SK-N-MC (cell line): ENCODE measurements around the gene CFAP299.

ENCODE experiments used
- DNase-seq: peaks from one replicate; pipeline ENCODE4 v3.0.0-alpha.2; 2011; ENCODE audit warnings: low read depth, low spot score
- H3K27ac ChIP-seq: fragments of 200-600 bp; sonication (generic); 2 replicates; pipeline ENCODE4 v1.5.1; 2016; ENCODE audit warnings: mixed run types
- H3K36me3 ChIP-seq: fragments of 200-600 bp; sonication (generic); 2 replicates; pipeline ENCODE4 v1.6.1; 2017; ENCODE audit warnings: antibody characterized with exemption, low read length, mixed read lengths; ENCODE audit not compliant: insufficient read depth
- H3K4me3 ChIP-seq: fragments of 200-600 bp; sonication (generic); 2 replicates; pipeline ENCODE4 v1.5.1; 2016
- H3K9ac ChIP-seq: fragments of 200-600 bp; sonication (generic); 2 replicates; pipeline ENCODE4 v1.8.0; 2017; ENCODE audit warnings: mixed run types, mixed read lengths; ENCODE audit not compliant: insufficient read length
- H3K9me3 ChIP-seq: fragments of 200-600 bp; sonication (generic); 2 replicates; pipeline ENCODE4 v1.6.1; 2017; ENCODE audit warnings: low read depth, mild to moderate bottlenecking, antibody characterized with exemption, low read length, moderate library complexity, mixed read lengths
- EZH2 ChIP-seq: fragments of 200-600 bp; sonication (generic); IDR thresholded peaks from one replicate; pipeline ENCODE4 v1.6.1; 2017; ENCODE audit warnings: antibody characterized with exemption
- FOXP2 ChIP-seq: optimal IDR thresholded peaks from 2 replicates; pipeline ENCODE3; 2011; ENCODE audit warnings: mild to moderate bottlenecking, moderate library complexity; ENCODE audit not compliant: insufficient read depth; ENCODE audit errors: extremely low read length, control extremely low read depth
- POLR2AphosphoS5 ChIP-seq: IDR thresholded peaks from 2 replicates; pipeline ENCODE4 v1.6.1; 2012; ENCODE audit warnings: mild to moderate bottlenecking, low read depth, low read length, borderline replicate concordance

The CFAP299 gene

DNA sequence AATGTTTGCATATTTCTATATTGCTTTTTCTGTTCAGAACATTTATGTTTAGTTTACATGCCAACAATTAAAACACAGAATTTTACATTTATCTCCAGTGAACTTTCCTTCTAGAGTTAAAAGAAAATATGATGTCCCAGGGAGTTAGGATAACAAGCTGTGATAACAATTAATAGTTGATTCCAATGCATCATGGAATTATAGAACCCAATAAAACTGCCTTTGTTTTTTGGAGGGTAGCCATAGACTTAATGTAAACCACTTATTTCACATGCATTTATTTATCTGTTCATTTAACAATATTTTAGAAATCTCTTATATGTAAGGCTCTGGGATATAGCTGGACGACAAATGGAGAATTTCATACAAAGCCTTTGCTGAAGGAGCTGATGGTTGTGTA, 180.0 kb downstream of the CFAP299 start:
- no peaks in the 10 kb centered on the region for H3K36me3 ChIP-seq
- no peak overlapping the region for H3K4me3 ChIP-seq
- no peaks in the 10 kb centered on the region for H3K9me3 ChIP-seq
- no peak for DNase-seq
- TF ChIP-seq POLR2AphosphoS5: no peak
- no peak for TF ChIP-seq EZH2
- no peak for TF ChIP-seq FOXP2
- no peak overlapping the region for H3K27ac ChIP-seq
- no peak overlapping the region for H3K9ac ChIP-seq

DNA sequence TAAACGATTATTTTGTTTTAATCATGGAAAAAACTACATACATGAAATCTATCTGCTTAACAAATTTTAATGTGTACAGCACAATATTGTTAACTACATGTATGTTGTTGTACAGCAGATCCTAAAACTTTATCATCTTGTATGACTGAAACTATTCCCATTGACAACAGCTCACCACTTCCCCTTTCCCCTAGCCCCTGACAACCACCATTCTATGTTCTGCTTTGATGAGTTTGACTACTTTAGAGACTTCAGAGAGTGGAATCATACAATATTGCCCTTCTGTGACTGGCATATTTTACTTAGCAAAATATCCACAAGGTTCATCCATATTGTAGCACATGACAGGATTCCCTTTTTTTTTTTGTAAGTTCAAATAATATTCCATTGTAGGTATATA, 185.9 kb downstream of the CFAP299 start:
- no peak overlapping the region for H3K27ac ChIP-seq
- H3K36me3 ChIP-seq: no peaks in the 10 kb centered on the region
- H3K9me3 ChIP-seq: no peaks in the 10 kb centered on the region
- H3K9ac ChIP-seq: no peak overlapping the region
- H3K4me3 ChIP-seq: no peak overlapping the region
- no peak for DNase-seq
- TF ChIP-seq FOXP2: no peak
- TF ChIP-seq POLR2AphosphoS5: no peak
- no peak for TF ChIP-seq EZH2

- TF ChIP-seq FOXP2 (no peak), EZH2 (no peak), POLR2AphosphoS5 (no peak)
- Histone ChIP-seq H3K27ac (no peak overlapping the region), H3K4me3 (no peak overlapping the region), H3K9me3 (no peaks in the 10 kb centered on the region), H3K9ac (no peak overlapping the region), H3K36me3 (no peaks in the 10 kb centered on the region)
- DNase-seq: no peak
These were observed 191.2 kb downstream of the CFAP299 start for GRCh38 chr4:80526697-80527096.

DNA sequence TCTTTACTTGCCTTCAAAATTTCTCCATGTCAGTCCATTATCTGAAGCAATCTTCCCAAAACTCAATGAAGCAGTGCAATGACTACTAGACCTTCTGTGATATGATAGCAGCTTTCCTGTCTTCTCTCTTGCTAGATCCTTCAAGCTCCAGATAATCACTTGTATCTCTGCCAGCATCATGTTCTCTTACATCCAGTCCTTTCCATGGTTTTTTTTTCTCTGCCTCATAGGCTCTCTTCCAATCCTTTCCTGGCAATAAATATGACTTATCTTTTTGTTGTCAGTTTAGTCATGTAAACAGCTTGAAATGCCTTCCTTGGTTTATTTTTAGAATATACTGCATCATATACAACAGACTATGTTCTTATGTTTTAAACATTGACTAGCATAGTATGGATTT, 193.5 kb downstream of the CFAP299 start:
- DNase-seq: no peak
- no peaks in the 10 kb centered on the region for H3K9me3 ChIP-seq
- H3K9ac ChIP-seq: no peak overlapping the region
- TF ChIP-seq FOXP2 (no peak), POLR2AphosphoS5 (no peak), EZH2 (no peak)
- no peak overlapping the region for H3K27ac ChIP-seq
- H3K4me3 ChIP-seq: no peak overlapping the region
- no peaks in the 10 kb centered on the region for H3K36me3 ChIP-seq

DNA sequence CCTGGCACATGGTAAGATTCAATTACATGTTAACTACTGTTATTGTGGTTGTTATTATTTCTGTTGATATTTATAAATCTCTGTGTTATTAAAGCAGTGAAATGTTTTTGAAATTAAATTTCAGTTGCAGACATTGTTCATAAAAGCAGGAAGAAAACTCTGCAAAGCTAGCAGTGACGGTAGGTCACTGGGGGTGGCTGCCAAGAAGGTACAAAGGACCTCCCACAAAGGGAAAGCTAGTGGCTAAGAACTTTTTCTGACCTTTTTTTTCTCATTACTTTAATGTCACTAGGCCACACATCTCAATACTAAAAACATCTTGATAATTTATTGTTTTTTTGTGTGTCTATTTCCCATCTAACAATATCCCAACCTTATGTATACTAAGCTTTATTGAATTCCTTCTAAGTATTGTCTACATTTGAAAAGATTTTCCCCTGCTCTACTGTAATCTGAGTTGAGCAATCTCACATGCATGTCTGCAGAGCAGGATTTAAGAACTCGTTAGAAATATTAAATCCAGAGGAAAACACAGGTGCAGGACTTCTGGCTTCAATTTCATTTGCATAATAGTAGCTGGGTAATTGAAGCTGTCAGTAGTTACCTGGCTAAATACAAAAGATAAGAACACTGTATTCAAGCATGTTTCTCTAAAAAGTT, 197.3 kb downstream of the CFAP299 start:
- no peaks in the 10 kb centered on the region for H3K36me3 ChIP-seq
- H3K9ac ChIP-seq: no peak overlapping the region
- no peak overlapping the region for H3K4me3 ChIP-seq
- H3K27ac ChIP-seq: no peak overlapping the region
- no peak for DNase-seq
- H3K9me3 ChIP-seq: no peaks in the 10 kb centered on the region
- TF ChIP-seq POLR2AphosphoS5 (no peak), FOXP2 (no peak), EZH2 (no peak)

- Histone ChIP-seq H3K9me3 (no peaks in the 10 kb centered on the region), H3K36me3 (no peaks in the 10 kb centered on the region), H3K4me3 (no peak overlapping the region), H3K27ac (no peak overlapping the region), H3K9ac (no peak overlapping the region)
- DNase-seq: no peak
- TF ChIP-seq EZH2: no peak
- no peak for TF ChIP-seq POLR2AphosphoS5
- no peak for TF ChIP-seq FOXP2
These were observed 200.0 kb downstream of the CFAP299 start for GRCh38 chr4:80535551-80535950.

DNA sequence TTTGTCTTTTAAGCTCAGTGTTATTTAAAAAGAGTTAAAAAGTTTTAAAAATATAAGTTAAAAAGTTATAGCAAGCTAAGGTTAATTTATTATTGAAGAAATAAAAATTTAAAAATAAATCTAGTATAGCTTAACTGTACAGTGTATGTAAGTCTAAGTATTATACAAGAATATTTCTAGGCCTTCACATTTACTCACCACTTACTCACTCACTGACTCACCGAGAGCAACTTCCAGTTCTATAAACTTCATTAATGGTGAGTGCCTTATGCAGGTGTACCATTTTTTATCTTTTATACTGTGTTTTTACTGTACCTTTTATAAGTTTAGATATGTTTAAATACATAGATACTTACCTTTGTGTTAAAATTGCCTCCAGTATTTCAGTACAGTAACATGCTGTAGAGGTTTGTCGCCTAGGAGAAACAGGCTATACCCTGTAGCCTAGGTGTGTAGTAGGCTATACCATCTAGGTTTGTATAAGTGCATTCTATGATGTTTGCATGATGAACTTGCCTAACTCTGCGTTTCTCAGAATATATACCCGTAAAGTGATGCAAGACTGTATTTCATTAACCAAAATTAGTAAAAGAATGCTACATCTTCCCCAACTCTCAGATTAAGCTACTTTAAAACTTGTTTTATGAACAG, 202.9 kb downstream of the CFAP299 start:
- DNase-seq: no peak
- TF ChIP-seq FOXP2: no peak
- no peak for TF ChIP-seq POLR2AphosphoS5
- no peak for TF ChIP-seq EZH2
- H3K36me3 ChIP-seq: no peaks in the 10 kb centered on the region
- no peak overlapping the region for H3K27ac ChIP-seq
- H3K9me3 ChIP-seq: no peaks in the 10 kb centered on the region
- no peak overlapping the region for H3K4me3 ChIP-seq
- H3K9ac ChIP-seq: no peak overlapping the region

GRCh38 chr4:80539190-80539589, 203.7 kb downstream of the CFAP299 start:
- no peak overlapping the region for H3K27ac ChIP-seq
- H3K4me3 ChIP-seq: no peak overlapping the region
- no peak overlapping the region for H3K9ac ChIP-seq
- H3K36me3 ChIP-seq: no peaks in the 10 kb centered on the region
- H3K9me3 ChIP-seq: no peaks in the 10 kb centered on the region
- DNase-seq: no peak
- TF ChIP-seq EZH2: no peak
- no peak for TF ChIP-seq POLR2AphosphoS5
- TF ChIP-seq FOXP2: no peak

GRCh38 chr4:80540349-80540748, 204.8 kb downstream of the CFAP299 start:
- Histone ChIP-seq H3K9me3 (no peaks in the 10 kb centered on the region), H3K27ac (no peak overlapping the region), H3K4me3 (no peak overlapping the region), H3K9ac (no peak overlapping the region), H3K36me3 (no peaks in the 10 kb centered on the region)
- no peak for TF ChIP-seq FOXP2
- TF ChIP-seq EZH2: no peak
- no peak for TF ChIP-seq POLR2AphosphoS5
- DNase-seq: no peak
